H9 (cell line): Measurements from ENCODE around the gene TMEM132D. TPM values are rescaled to one million over a fixed set of nuclear protein-coding genes. Genes with fewer than 3 reads are reported as not detected.

Source experiments
- DNase-seq: peaks from one replicate; pipeline ENCODE4 v3.0.0-alpha.2; 2017
- H2AFZ ChIP-seq: one replicate; pipeline ENCODE4 v1.6.1; 2013; ENCODE audit warnings: mild to moderate bottlenecking, low read length, control low read depth, moderate library complexity
- H2AK5ac ChIP-seq: 2 replicates; pipeline ENCODE4 v1.6.1; 2013; ENCODE audit warnings: low read length, control low read depth, mixed read lengths; ENCODE audit not compliant: insufficient read length
- H2BK120ac ChIP-seq: one replicate; pipeline ENCODE4 v1.6.1; 2013; ENCODE audit warnings: low read depth, mild to moderate bottlenecking, low read length, control low read depth, inconsistent platforms; ENCODE audit not compliant: poor library complexity, severe bottlenecking
- H2BK12ac ChIP-seq: 2 replicates; pipeline ENCODE4 v1.6.1; 2013; ENCODE audit warnings: low read length, control low read depth, mixed read lengths, low read depth; ENCODE audit not compliant: insufficient read length
- H2BK15ac ChIP-seq: 2 replicates; pipeline ENCODE4 v1.6.1; 2013; ENCODE audit warnings: low read depth, low read length, control low read depth
- H2BK20ac ChIP-seq: one replicate; pipeline ENCODE4 v1.6.1; 2013; ENCODE audit warnings: low read depth, mild to moderate bottlenecking, low read length, control low read depth, inconsistent platforms; ENCODE audit not compliant: poor library complexity, severe bottlenecking
- H2BK5ac ChIP-seq: 2 replicates; pipeline ENCODE4 v1.6.1; 2013; ENCODE audit warnings: low read length, control low read depth, mixed read lengths; ENCODE audit not compliant: insufficient read length
- H3K14ac ChIP-seq: 2 replicates; pipeline ENCODE4 v1.6.1; 2013; ENCODE audit warnings: low read length, control low read depth; ENCODE audit not compliant: insufficient read depth
- H3K18ac ChIP-seq: 2 replicates; pipeline ENCODE4 v1.6.1; 2013; ENCODE audit warnings: low read depth, mild to moderate bottlenecking, mixed read lengths, low read length, control low read depth; ENCODE audit not compliant: insufficient read length
- H3K23ac ChIP-seq: 2 replicates; pipeline ENCODE4 v1.6.1; 2013; ENCODE audit warnings: low read length, control low read depth, mixed read lengths, low read depth; ENCODE audit not compliant: insufficient read length
- H3K23me2 ChIP-seq: 2 replicates; pipeline ENCODE4 v1.6.1; 2013; ENCODE audit warnings: low read depth, mild to moderate bottlenecking, mixed read lengths, low read length, control low read depth; ENCODE audit not compliant: insufficient read length, poor library complexity, severe bottlenecking
- H3K27ac ChIP-seq: 2 replicates; pipeline ENCODE4 v1.5.1; 2013; ENCODE audit warnings: low read length, control low read depth, mixed read lengths, low read depth; ENCODE audit not compliant: insufficient read length
- H3K27me3 ChIP-seq: 2 replicates; pipeline ENCODE4 v1.6.1; 2013; ENCODE audit warnings: low read length, control low read depth, inconsistent platforms; ENCODE audit not compliant: insufficient read depth
- H3K4ac ChIP-seq: 2 replicates; pipeline ENCODE4 v1.6.1; 2013; ENCODE audit warnings: low read depth, mild to moderate bottlenecking, control low read depth, inconsistent platforms, low read length, moderate library complexity
- H3K4me1 ChIP-seq: 2 replicates; pipeline ENCODE4 v1.6.1; 2013; ENCODE audit warnings: low read length, control low read depth, inconsistent platforms; ENCODE audit not compliant: insufficient read depth
- H3K4me2 ChIP-seq: 2 replicates; pipeline ENCODE4 v1.6.1; 2013; ENCODE audit warnings: low read length, control low read depth, mixed read lengths; ENCODE audit not compliant: insufficient read length, insufficient read depth
- H3K56ac ChIP-seq: 2 replicates; pipeline ENCODE4 v1.6.1; 2013; ENCODE audit warnings: low read depth, mild to moderate bottlenecking, mixed read lengths, low read length, control low read depth; ENCODE audit not compliant: insufficient read length
- H3K79me1 ChIP-seq: 2 replicates; pipeline ENCODE4 v1.6.1; 2013; ENCODE audit warnings: low read depth, mild to moderate bottlenecking, moderate library complexity, low read length, control low read depth, inconsistent platforms; ENCODE audit not compliant: insufficient read depth, poor library complexity, severe bottlenecking
- H3K79me2 ChIP-seq: 2 replicates; pipeline ENCODE4 v1.6.1; 2013; ENCODE audit warnings: low read length, control low read depth, inconsistent platforms; ENCODE audit not compliant: insufficient read depth
- H3K9ac ChIP-seq: 2 replicates; pipeline ENCODE4 v1.6.1; 2013; ENCODE audit warnings: low read length, control low read depth, mixed read lengths; ENCODE audit not compliant: insufficient read length; ENCODE audit errors: extremely low read depth
- H3K9me3 ChIP-seq: one replicate; pipeline ENCODE4 v1.6.1; 2013; ENCODE audit warnings: low read depth, low read length, inconsistent platforms; ENCODE audit not compliant: control insufficient read depth
- H3T11ph ChIP-seq: one replicate; pipeline ENCODE4 v1.6.1; 2013; ENCODE audit warnings: mild to moderate bottlenecking, low read length, control low read depth, inconsistent platforms
- H4K20me1 ChIP-seq: one replicate; pipeline ENCODE4 v1.6.1; 2013; ENCODE audit not compliant: control insufficient read depth, insufficient read length, insufficient read depth
- H4K5ac ChIP-seq: 2 replicates; pipeline ENCODE4 v1.6.1; 2013; ENCODE audit warnings: low read depth, mild to moderate bottlenecking, mixed read lengths, low read length, control low read depth; ENCODE audit not compliant: insufficient read length
- H4K8ac ChIP-seq: replicated peaks from 2 replicates; pipeline ENCODE4 v1.6.1; 2013; ENCODE audit warnings: low read length, control low read depth, mixed read lengths, low read depth; ENCODE audit not compliant: insufficient read length
- H4K91ac ChIP-seq: 2 replicates; pipeline ENCODE4 v1.6.1; 2013; ENCODE audit warnings: low read depth, mild to moderate bottlenecking, moderate library complexity, mixed read lengths, low read length, control low read depth; ENCODE audit not compliant: insufficient read length
- H3K27ac Mint-ChIP-seq, 3 experiments: 2 replicates in 2 of 3; 3 replicates in 1 of 3; pipeline ENCODE4 v1.8.0; 2020 to 2021; ENCODE audit warnings: mixed read lengths in 3 of 3, mild to moderate bottlenecking in 1 of 3, moderate library complexity in 1 of 3
- H3K27me3 Mint-ChIP-seq: 2 replicates; pipeline ENCODE4 v1.8.0; 2021; ENCODE audit warnings: low read depth, mild to moderate bottlenecking, moderate library complexity, mixed read lengths
- H3K36me3 Mint-ChIP-seq, 3 experiments: 2 replicates in 2 of 3; 3 replicates in 1 of 3; pipeline ENCODE4 v1.8.0; 2020 to 2021; ENCODE audit warnings: low read depth in 3 of 3, mixed read lengths in 3 of 3; ENCODE audit not compliant: insufficient read depth in 1 of 3
- H3K4me1 Mint-ChIP-seq, 2 experiments: 2 replicates each; pipeline ENCODE4 v1.8.0; 2020; ENCODE audit warnings: mixed read lengths in 2 of 2
- H3K4me3 Mint-ChIP-seq, 2 experiments: 2 replicates in 1 of 2; 3 replicates in 1 of 2; pipeline ENCODE4 v1.8.0; 2020 to 2021; ENCODE audit warnings: mild to moderate bottlenecking in 2 of 2, mixed read lengths in 2 of 2, moderate library complexity in 1 of 2
- H3K9me3 Mint-ChIP-seq, 2 experiments: 2 replicates in 1 of 2; 3 replicates in 1 of 2; pipeline ENCODE4 v1.8.0; 2020; ENCODE audit warnings: mild to moderate bottlenecking in 2 of 2, mixed read lengths in 2 of 2, moderate library complexity in 1 of 2
- CTCF ChIP-seq: fragments of 200-600 bp; sonication (generic); conservative IDR thresholded peaks from 3 replicates; pipeline ENCODE4 v1.8.0; 2021; ENCODE audit warnings: antibody characterized with exemption, mild to moderate bottlenecking
- WGBS: extraction: QIAGEN DNeasy Blood & Tissue Kit; methylation state at CpG from one replicate; pipeline ENCODE4 v1.1.7; 2013; ENCODE audit warnings: missing lambda C conversion rate, low lambda C conversion rate, mixed read lengths; ENCODE audit not compliant: insufficient read length; ENCODE audit errors: extremely low coverage; 5-methylcytosine and 5-hydroxymethylcytosine counted together
- total RNA-seq: library from RNA; stranded (reverse); gene quantifications from 2 replicates; pipeline ENCODE4 v1.2.1, GENCODE V29; 2021

Gene TMEM132D
- total RNA-seq, 1 experiment from 2014 or later = 6.1 TPM

- no peak overlapping the region for H2AFZ ChIP-seq
- peak overlapping the region; percentile 50 for H3K18ac ChIP-seq
- no peak overlapping the region for H2BK5ac ChIP-seq
- H3K56ac ChIP-seq = no peak overlapping the region
- no peaks in the 10 kb centered on the region for H3K27me3 ChIP-seq
- Mint-ChIP-seq H3K4me1 (peaks cover 17 to 30% of the 10 kb centered on the region in 2 experiments), H3K27ac (peak overlapping the region in 1 of 3 experiments; percentile 41; a peak in 3 of 7 replicates), H3K36me3 (peaks cover 0 to 2% (median 0%) of the 10 kb centered on the region in 3 experiments; a peak in 2 of 7 replicates), H3K4me3 (no peak overlapping the region), H3K27me3 (no peaks in the 10 kb centered on the region), H3K9me3 (no peaks in the 10 kb centered on the region)
- no peak overlapping the region for H3K4me2 ChIP-seq
- H3K23me2 ChIP-seq = no peaks in the 10 kb centered on the region
- H3K9me3 ChIP-seq = no peaks in the 10 kb centered on the region
- H3K27ac ChIP-seq = no peak overlapping the region
- no peak overlapping the region for H2BK12ac ChIP-seq
- no peak overlapping the region for H2AK5ac ChIP-seq
- H3K4ac ChIP-seq = no peak overlapping the region
- no peak overlapping the region for H4K8ac ChIP-seq
- H3K9ac ChIP-seq = no peak overlapping the region
- no peaks in the 10 kb centered on the region for H3K4me1 ChIP-seq
- H4K5ac ChIP-seq = no peak overlapping the region
- no CpG with 5 or more reads among the region's 6 CpGs for WGBS
- H3K23ac ChIP-seq = no peak overlapping the region
- no peaks in the 10 kb centered on the region for H3K79me1 ChIP-seq
- no peak overlapping the region for H3K14ac ChIP-seq
- H3K79me2 ChIP-seq = 0 out of 2 replicates have a peak, but pooled peaks cover 2% of the 10 kb centered on the region
- no peak overlapping the region for H3T11ph ChIP-seq
- no peak for DNase-seq
- TF ChIP-seq CTCF = no peak
- H2BK120ac ChIP-seq = no peak overlapping the region
- H2BK15ac ChIP-seq = no peak overlapping the region
- no peak overlapping the region for H2BK20ac ChIP-seq
- no peak overlapping the region for H4K91ac ChIP-seq
- no peaks in the 10 kb centered on the region for H4K20me1 ChIP-seq
Measured at GRCh38 chr12:129854591-129854990, 49.2 kb downstream of the TMEM132D start.
